GM12878 (cell line): Measurements from ENCODE around the gene PTPRD. TPM values are rescaled to one million over a fixed set of nuclear protein-coding genes. Genes with fewer than 3 reads are reported as not detected.

ENCODE experiments used
- ATAC-seq: fragments of 200-7000 bp; cut with Tn5 transposase; 3 replicates; pipeline ENCODE4 v1.9.1; 2020; ENCODE audit warnings: mild to moderate bottlenecking, moderate library complexity
- BruUV-seq: library from RNA; stranded (reverse); fragments of 400-500 nt; replicated peaks from 2 replicates; lab custom pipeline; 2021; lab: Mats Ljungman, UMichigan
- CTCF ChIA-PET: fragments of 300-600 bp; sonication (Branson Sonifier 250); formaldehyde crosslinking; extraction: SDS; loops from one replicate; lab custom pipeline; 2021; ENCODE audit warnings: inconsistent platforms; lab: Yijun Ruan, JAX
- POLR2A ChIA-PET: fragments of 350-600 bp; formaldehyde crosslinking; extraction: SDS; loops from one replicate; lab custom pipeline; 2021; ENCODE audit warnings: inconsistent platforms; lab: Charles Lee
- RAD21 ChIA-PET: fragments of 300-600 bp; sonication (Branson Sonifier 250); formaldehyde crosslinking; loops from one replicate; lab custom pipeline; 2023; ENCODE audit warnings: antibody characterized with exemption; ENCODE audit not compliant: unreplicated experiment; lab: Charles Lee
- SMC1A ChIA-PET: fragments of 300-600 bp; sonication (Branson Sonifier 250); formaldehyde crosslinking; loops from one replicate; lab custom pipeline; 2023; ENCODE audit not compliant: unreplicated experiment, uncharacterized antibody; lab: Charles Lee
- DNase-seq: peaks from one replicate; pipeline ENCODE4 v3.0.0-alpha.2; 2011; ENCODE audit warnings: low read depth, low spot score
- FAIRE-seq: peaks from 3 replicates; lab custom pipeline; 2011; peaks lifted over from hg19 to GRCh38; lab: Jason Lieb, UNC
- H2AFZ ChIP-seq: 2 replicates; pipeline ENCODE4 v1.6.0; 2011; ENCODE audit warnings: low read depth, low read length, control low read depth; ENCODE audit not compliant: control insufficient read depth
- H3K27ac ChIP-seq: 2 replicates; pipeline ENCODE4 v1.5.1; 2011; ENCODE audit warnings: control low read depth; ENCODE audit not compliant: control insufficient read depth, insufficient read depth
- H3K27me3 ChIP-seq, 2 experiments: replicated peaks in 1 of 2; 2 replicates each; pipeline versions ENCODE4 v1.6.0 to v1.6.1; 2011; ENCODE audit warnings: low read length in 1 of 2; ENCODE audit not compliant: control insufficient read depth in 2 of 2, insufficient read depth in 2 of 2
- H3K36me3 ChIP-seq, 2 experiments: 2 replicates each; pipeline ENCODE4 v1.5.1; 2011; ENCODE audit warnings: low read length in 1 of 2; ENCODE audit not compliant: control insufficient read depth in 2 of 2, insufficient read depth in 2 of 2
- H3K4me1 ChIP-seq: 2 replicates; pipeline ENCODE4 v1.6.1; 2011; ENCODE audit warnings: mild to moderate bottlenecking, low read length, moderate library complexity, mixed read lengths; ENCODE audit not compliant: control insufficient read depth, insufficient read depth
- H3K4me2 ChIP-seq: 2 replicates; pipeline ENCODE4 v1.6.0; 2011; ENCODE audit warnings: control low read depth; ENCODE audit not compliant: control insufficient read depth, insufficient read depth
- H3K4me3 ChIP-seq: fragments of 200-600 bp; sonication (generic); 2 replicates; pipeline ENCODE4 v1.5.1; 2016
- H3K79me2 ChIP-seq: 2 replicates; pipeline ENCODE4 v1.6.0; 2011; ENCODE audit warnings: low read length; ENCODE audit not compliant: control insufficient read depth, insufficient read depth
- H3K9ac ChIP-seq: 2 replicates; pipeline ENCODE4 v1.8.0; 2011; ENCODE audit warnings: low read length, control low read depth, mixed read lengths; ENCODE audit not compliant: control insufficient read depth, insufficient read depth
- H3K9me3 ChIP-seq: replicated peaks from 3 replicates; pipeline ENCODE4 v1.5.1; 2011; ENCODE audit warnings: mild to moderate bottlenecking, low read length; ENCODE audit not compliant: control insufficient read depth, insufficient read depth
- H4K20me1 ChIP-seq: 2 replicates; pipeline ENCODE4 v1.6.0; 2011; ENCODE audit not compliant: control insufficient read depth, insufficient read depth
- ATF7 ChIP-seq: fragments of 450-650 bp; IDR thresholded peaks from 2 replicates; pipeline ENCODE4 v1.6.1; 2016; ENCODE audit warnings: low read depth, mild to moderate bottlenecking
- BMI1 ChIP-seq: fragments of 450-650 bp; IDR thresholded peaks from 2 replicates; pipeline ENCODE4 v1.6.1; 2016; ENCODE audit warnings: mild to moderate bottlenecking, moderate library complexity, borderline replicate concordance
- EGR1 ChIP-seq, 2 experiments: IDR thresholded peaks; 1 replicate in 1 of 2; 2 replicates in 1 of 2; pipeline ENCODE4 v1.6.1; 2011 to 2012; ENCODE audit warnings: low read depth in 2 of 2, low read length in 2 of 2, borderline replicate concordance in 1 of 2, mild to moderate bottlenecking in 1 of 2, moderate library complexity in 1 of 2
- GATAD2B ChIP-seq: fragments of 450-650 bp; conservative IDR thresholded peaks from 2 replicates; pipeline ENCODE4 v1.6.1; 2017; ENCODE audit warnings: low read depth, mild to moderate bottlenecking, moderate library complexity
- JUNB ChIP-seq: IDR thresholded peaks from 2 replicates; pipeline ENCODE4 v1.6.1; 2016; ENCODE audit warnings: antibody characterized with exemption, mild to moderate bottlenecking
- KAT2A ChIP-seq: conservative IDR thresholded peaks from 2 replicates; pipeline ENCODE4 v1.6.1; 2011; ENCODE audit warnings: low read depth, low read length; ENCODE audit not compliant: control insufficient read depth
- MTA2 ChIP-seq: fragments of 450-650 bp; IDR thresholded peaks from 2 replicates; pipeline ENCODE4 v1.6.1; 2016; ENCODE audit warnings: low read depth, mild to moderate bottlenecking, moderate library complexity
- NFIC ChIP-seq: IDR thresholded peaks from 2 replicates; pipeline ENCODE4 v1.6.1; 2012; ENCODE audit warnings: low read depth, mild to moderate bottlenecking, inconsistent platforms, low read length, moderate library complexity
- RCOR1 ChIP-seq: conservative IDR thresholded peaks from 2 replicates; pipeline ENCODE4 v1.6.1; 2012; ENCODE audit warnings: low read depth, low read length, improper control_type of control experiment
- RELA ChIP-seq: fragments of 450-650 bp; IDR thresholded peaks from 2 replicates; pipeline ENCODE4 v1.8.0; 2014; ENCODE audit warnings: borderline replicate concordance; ENCODE audit not compliant: partially characterized antibody
- RFX5 ChIP-seq: IDR thresholded peaks from 2 replicates; pipeline ENCODE4 v1.6.1; 2011; ENCODE audit warnings: low read depth, low read length, improper control_type of control experiment
- STAT3 ChIP-seq: IDR thresholded peaks from 2 replicates; pipeline ENCODE4 v1.6.1; 2011; ENCODE audit warnings: low read depth, low read length, improper control_type of control experiment
- ZNF384 ChIP-seq: IDR thresholded peaks from 2 replicates; pipeline ENCODE4 v1.6.1; 2012; ENCODE audit warnings: low read depth, mild to moderate bottlenecking, low read length, improper control_type of control experiment, borderline replicate concordance
- WGBS: methylation state at CpG from one replicate; pipeline ENCODE4 v1.1.6; 2016; ENCODE audit warnings: low lambda C conversion rate; ENCODE audit not compliant: insufficient replicate concordance, insufficient coverage; ENCODE audit errors: missing lambda C conversion rate; 5-methylcytosine and 5-hydroxymethylcytosine counted together
- in situ Hi-C: fragments of 300-500 bp; cut with MboI; formaldehyde crosslinking; loops from 9 replicates; pipeline ENCODE4 v1.14.3; 2018; ENCODE audit warnings: mixed read lengths
- intact Hi-C: fragments of 100-400 bp; cut with micrococcal nuclease; formaldehyde crosslinking; loops from one replicate; pipeline ENCODE4 v1.14.2; 2022; ENCODE audit not compliant: unreplicated experiment
- polyA plus RNA-seq, 11 experiments: library from polyadenylated mRNA; depleted of rRNA in 4 of 11; unstranded in 6 of 11; stranded (reverse) in 5 of 11; fragments of >200 nt; fragmentation: Nextera tagmentation in 4 of 11; fragmentation: Illumina TruSeq in 1 of 11; extraction: Ambion mirVana in 4 of 11; extraction: Trizol in 1 of 11; gene quantifications; 1 replicate in 1 of 11; 2 replicates in 10 of 11; pipeline versions ENCODE4 v1.2.1 to v1.2.3, GENCODE V29; 2011 to 2016; ENCODE audit warnings: inconsistent platforms in 2 of 11, missing spikeins in 2 of 11, low read depth in 1 of 11
- total RNA-seq, 4 experiments: library from RNA; depleted of rRNA in 3 of 4; stranded (reverse); fragments of >200 nt in 3 of 4; fragmentation: Illumina TruSeq in 1 of 4; extraction: Trizol in 1 of 4; gene quantifications; 2 replicates each; pipeline versions ENCODE4 v1.2.1 to v1.2.3, GENCODE V29; 2013 to 2021
- TF ChIP-seq, protein P1 (sequence below): IDR thresholded peaks from 2 replicates; pipeline ENCODE4 v1.6.1; 2012; ENCODE audit warnings: low read length, inconsistent platforms
- TF ChIP-seq, protein P2 (sequence below): IDR thresholded peaks from 2 replicates; pipeline ENCODE4 v1.6.1; 2012; ENCODE audit warnings: low read depth, low read length, improper control_type of control experiment
- TF ChIP-seq, protein P3 (sequence below): fragments of 450-650 bp; IDR thresholded peaks from 2 replicates; pipeline ENCODE4 v1.6.1; 2014; ENCODE audit warnings: mild to moderate bottlenecking
- TF ChIP-seq, protein P4 (sequence below): IDR thresholded peaks from 2 replicates; pipeline ENCODE4 v1.6.1; 2012; ENCODE audit warnings: low read depth, low read length, improper control_type of control experiment
- TF ChIP-seq, protein P5 (sequence below): fragments of 450-650 bp; IDR thresholded peaks from 2 replicates; pipeline ENCODE4 v1.6.1; 2017; ENCODE audit warnings: mild to moderate bottlenecking, moderate library complexity

PTPRD gene
- total and polyA plus RNA-seq, 10 of the 15 experiments (the other 5 are each of a cell fraction or from before 2014, with no cell fraction given) = under 0.01 to 0.05 (median 0.01) TPM; not detected in 7

- Histone ChIP-seq H3K27ac (no peak overlapping the region), H3K9me3 (no peaks in the 10 kb centered on the region), H3K27me3 (no peaks in the 10 kb centered on the region), H3K4me1 (no peaks in the 10 kb centered on the region), H3K4me3 (no peak overlapping the region)
- SMC1A ChIA-PET = interaction anchor here (0.6 kb wide), 1 partner anchor 19 kb away, joined by 3 read pairs; no protein-coding TSS in a partner anchor
- 0% methylated on average over 1 of the region's 1 CpG for WGBS
- TF ChIP-seq MTA2 = no peak
- TF ChIP-seq, protein P1, sequence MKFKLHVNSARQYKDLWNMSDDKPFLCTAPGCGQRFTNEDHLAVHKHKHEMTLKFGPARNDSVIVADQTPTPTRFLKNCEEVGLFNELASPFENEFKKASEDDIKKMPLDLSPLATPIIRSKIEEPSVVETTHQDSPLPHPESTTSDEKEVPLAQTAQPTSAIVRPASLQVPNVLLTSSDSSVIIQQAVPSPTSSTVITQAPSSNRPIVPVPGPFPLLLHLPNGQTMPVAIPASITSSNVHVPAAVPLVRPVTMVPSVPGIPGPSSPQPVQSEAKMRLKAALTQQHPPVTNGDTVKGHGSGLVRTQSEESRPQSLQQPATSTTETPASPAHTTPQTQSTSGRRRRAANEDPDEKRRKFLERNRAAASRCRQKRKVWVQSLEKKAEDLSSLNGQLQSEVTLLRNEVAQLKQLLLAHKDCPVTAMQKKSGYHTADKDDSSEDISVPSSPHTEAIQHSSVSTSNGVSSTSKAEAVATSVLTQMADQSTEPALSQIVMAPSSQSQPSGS = no peak
- no peak for TF ChIP-seq EGR1 (IDR thresholded peaks at IDR 0.05; ENCODE audit: borderline replicate concordance in 1 of 2, low read depth in 2 of 2, low read length in 2 of 2)
- TF ChIP-seq, protein P2, sequence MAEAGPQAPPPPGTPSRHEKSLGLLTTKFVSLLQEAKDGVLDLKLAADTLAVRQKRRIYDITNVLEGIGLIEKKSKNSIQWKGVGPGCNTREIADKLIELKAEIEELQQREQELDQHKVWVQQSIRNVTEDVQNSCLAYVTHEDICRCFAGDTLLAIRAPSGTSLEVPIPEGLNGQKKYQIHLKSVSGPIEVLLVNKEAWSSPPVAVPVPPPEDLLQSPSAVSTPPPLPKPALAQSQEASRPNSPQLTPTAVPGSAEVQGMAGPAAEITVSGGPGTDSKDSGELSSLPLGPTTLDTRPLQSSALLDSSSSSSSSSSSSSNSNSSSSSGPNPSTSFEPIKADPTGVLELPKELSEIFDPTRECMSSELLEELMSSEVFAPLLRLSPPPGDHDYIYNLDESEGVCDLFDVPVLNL = no peak
- no peak for TF ChIP-seq NFIC
- no peak for TF ChIP-seq ATF7
- no peak for TF ChIP-seq JUNB
- TF ChIP-seq RFX5 = no peak
- no peak for TF ChIP-seq BMI1
- TF ChIP-seq GATAD2B = no peak
- TF ChIP-seq STAT3 = no peak
- TF ChIP-seq RELA = no peak
- TF ChIP-seq RCOR1 = no peak
- TF ChIP-seq, protein P3, sequence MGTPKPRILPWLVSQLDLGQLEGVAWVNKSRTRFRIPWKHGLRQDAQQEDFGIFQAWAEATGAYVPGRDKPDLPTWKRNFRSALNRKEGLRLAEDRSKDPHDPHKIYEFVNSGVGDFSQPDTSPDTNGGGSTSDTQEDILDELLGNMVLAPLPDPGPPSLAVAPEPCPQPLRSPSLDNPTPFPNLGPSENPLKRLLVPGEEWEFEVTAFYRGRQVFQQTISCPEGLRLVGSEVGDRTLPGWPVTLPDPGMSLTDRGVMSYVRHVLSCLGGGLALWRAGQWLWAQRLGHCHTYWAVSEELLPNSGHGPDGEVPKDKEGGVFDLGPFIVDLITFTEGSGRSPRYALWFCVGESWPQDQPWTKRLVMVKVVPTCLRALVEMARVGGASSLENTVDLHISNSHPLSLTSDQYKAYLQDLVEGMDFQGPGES = no peak
- no peak for TF ChIP-seq KAT2A
- TF ChIP-seq, protein P4, sequence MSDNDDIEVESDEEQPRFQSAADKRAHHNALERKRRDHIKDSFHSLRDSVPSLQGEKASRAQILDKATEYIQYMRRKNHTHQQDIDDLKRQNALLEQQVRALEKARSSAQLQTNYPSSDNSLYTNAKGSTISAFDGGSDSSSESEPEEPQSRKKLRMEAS = no peak
- no peak for TF ChIP-seq ZNF384
- TF ChIP-seq, protein P5, sequence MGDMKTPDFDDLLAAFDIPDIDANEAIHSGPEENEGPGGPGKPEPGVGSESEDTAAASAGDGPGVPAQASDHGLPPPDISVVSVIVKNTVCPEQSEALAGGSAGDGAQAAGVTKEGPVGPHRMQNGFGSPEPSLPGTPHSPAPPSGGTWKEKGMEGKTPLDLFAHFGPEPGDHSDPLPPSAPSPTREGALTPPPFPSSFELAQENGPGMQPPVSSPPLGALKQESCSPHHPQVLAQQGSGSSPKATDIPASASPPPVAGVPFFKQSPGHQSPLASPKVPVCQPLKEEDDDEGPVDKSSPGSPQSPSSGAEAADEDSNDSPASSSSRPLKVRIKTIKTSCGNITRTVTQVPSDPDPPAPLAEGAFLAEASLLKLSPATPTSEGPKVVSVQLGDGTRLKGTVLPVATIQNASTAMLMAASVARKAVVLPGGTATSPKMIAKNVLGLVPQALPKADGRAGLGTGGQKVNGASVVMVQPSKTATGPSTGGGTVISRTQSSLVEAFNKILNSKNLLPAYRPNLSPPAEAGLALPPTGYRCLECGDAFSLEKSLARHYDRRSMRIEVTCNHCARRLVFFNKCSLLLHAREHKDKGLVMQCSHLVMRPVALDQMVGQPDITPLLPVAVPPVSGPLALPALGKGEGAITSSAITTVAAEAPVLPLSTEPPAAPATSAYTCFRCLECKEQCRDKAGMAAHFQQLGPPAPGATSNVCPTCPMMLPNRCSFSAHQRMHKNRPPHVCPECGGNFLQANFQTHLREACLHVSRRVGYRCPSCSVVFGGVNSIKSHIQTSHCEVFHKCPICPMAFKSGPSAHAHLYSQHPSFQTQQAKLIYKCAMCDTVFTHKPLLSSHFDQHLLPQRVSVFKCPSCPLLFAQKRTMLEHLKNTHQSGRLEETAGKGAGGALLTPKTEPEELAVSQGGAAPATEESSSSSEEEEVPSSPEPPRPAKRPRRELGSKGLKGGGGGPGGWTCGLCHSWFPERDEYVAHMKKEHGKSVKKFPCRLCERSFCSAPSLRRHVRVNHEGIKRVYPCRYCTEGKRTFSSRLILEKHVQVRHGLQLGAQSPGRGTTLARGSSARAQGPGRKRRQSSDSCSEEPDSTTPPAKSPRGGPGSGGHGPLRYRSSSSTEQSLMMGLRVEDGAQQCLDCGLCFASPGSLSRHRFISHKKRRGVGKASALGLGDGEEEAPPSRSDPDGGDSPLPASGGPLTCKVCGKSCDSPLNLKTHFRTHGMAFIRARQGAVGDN = no peak
- TF ChIP-seq, all 136 proteins: peak for 0
- Histone ChIP-seq H4K20me1 (no peaks in the 10 kb centered on the region), H3K4me2 (no peak overlapping the region), H3K79me2 (no peaks in the 10 kb centered on the region), H3K36me3 (no peaks in the 10 kb centered on the region), H3K9ac (no peak overlapping the region), H2AFZ (no peak overlapping the region)
- ATAC-seq = no peak
- in situ Hi-C loops = no loop called here
- ChIA-PET POLR2A (no interaction called here), CTCF (no interaction called here), RAD21 (no interaction called here)
- intact Hi-C loops = no loop called here
- no TSS peak for BruUV-seq
- no peak for FAIRE-seq
- no peak for DNase-seq
Observed at GRCh38 chr9:8268881-8269280, 2343.9 kb downstream of the PTPRD start.
